Endodermal cell (in vitro differentiated cells): ENCODE results near the gene IL18. TPM values are rescaled to one million over a fixed set of nuclear protein-coding genes. Genes with fewer than 3 reads are reported as not detected.

Experiments used
- DNase-seq: peaks from one replicate; pipeline ENCODE4 v3.0.0-alpha.2; 2017
- H3K27ac ChIP-seq: 2 replicates; pipeline ENCODE4 v1.5.1; 2013; ENCODE audit warnings: mild to moderate bottlenecking, low read depth, low read length, moderate library complexity
- H3K27me3 ChIP-seq: 2 replicates; pipeline ENCODE4 v1.6.1; 2013; ENCODE audit warnings: mild to moderate bottlenecking, low read length, moderate library complexity; ENCODE audit not compliant: insufficient read depth, control insufficient read depth, poor library complexity, severe bottlenecking
- H3K36me3 ChIP-seq: 2 replicates; pipeline ENCODE4 v1.7.0; 2013; ENCODE audit warnings: mild to moderate bottlenecking, low read length, moderate library complexity; ENCODE audit not compliant: control insufficient read depth, insufficient read depth
- H3K4me1 ChIP-seq: one replicate; pipeline ENCODE4 v1.7.0; 2013; ENCODE audit warnings: low read length; ENCODE audit not compliant: control insufficient read depth, insufficient read depth
- H3K4me3 ChIP-seq: 2 replicates; pipeline ENCODE4 v1.5.1; 2013; ENCODE audit warnings: mild to moderate bottlenecking, low read length, moderate library complexity
- H3K9ac ChIP-seq: 2 replicates; pipeline ENCODE4 v1.6.1; 2013; ENCODE audit warnings: mild to moderate bottlenecking, low read length, moderate library complexity; ENCODE audit not compliant: poor library complexity, severe bottlenecking; ENCODE audit errors: extremely low read depth
- H3K9me3 ChIP-seq: 2 replicates; pipeline ENCODE4 v1.6.1; 2013; ENCODE audit warnings: mild to moderate bottlenecking, low read length, moderate library complexity; ENCODE audit not compliant: control insufficient read depth
- H3K27ac Mint-ChIP-seq: 2 replicates; pipeline ENCODE4 v1.8.0; 2020; ENCODE audit warnings: mixed read lengths
- H3K27me3 Mint-ChIP-seq: 2 replicates; pipeline ENCODE4 v1.8.0; 2021; ENCODE audit warnings: mild to moderate bottlenecking, mixed read lengths; ENCODE audit not compliant: insufficient read depth
- H3K36me3 Mint-ChIP-seq: 2 replicates; pipeline ENCODE4 v1.8.0; 2020; ENCODE audit warnings: low read depth, mixed read lengths
- H3K4me1 Mint-ChIP-seq: 2 replicates; pipeline ENCODE4 v1.8.0; 2020; ENCODE audit warnings: mixed read lengths
- H3K4me3 Mint-ChIP-seq: 2 replicates; pipeline ENCODE4 v1.8.0; 2020; ENCODE audit warnings: mild to moderate bottlenecking, moderate library complexity, mixed read lengths
- H3K9me3 Mint-ChIP-seq: 2 replicates; pipeline ENCODE4 v1.8.0; 2020; ENCODE audit warnings: mild to moderate bottlenecking, mixed read lengths
- CTCF ChIP-seq: fragments of 200-600 bp; sonication (generic); conservative IDR thresholded peaks from 2 replicates; pipeline ENCODE4 v1.5.0; 2021; ENCODE audit warnings: antibody characterized with exemption, mild to moderate bottlenecking
- WGBS, 2 experiments: methylation state at CpG; one replicate each; pipeline versions ENCODE4 v1.1.5 to v1.1.7; 2013; ENCODE audit warnings: missing lambda C conversion rate in 2 of 2, mixed read lengths in 1 of 2; ENCODE audit not compliant: insufficient coverage in 1 of 2, insufficient read length in 1 of 2; 5-methylcytosine and 5-hydroxymethylcytosine counted together
- total RNA-seq, 2 donors: library from RNA; stranded (reverse); fragmentation: NEBNext Ultra II Directional in 1 of 2; extraction: Animal tissue kit (Norgen Biotek cat#: 25700) in 1 of 2; gene quantifications; 2 replicates in 1 of 2; 3 replicates in 1 of 2; pipeline ENCODE4 v1.2.1, GENCODE V29; 2021

The IL18 gene
- total RNA-seq, 2 donors from 2014 or later: 1.00 TPM; not detected in 1

DNA sequence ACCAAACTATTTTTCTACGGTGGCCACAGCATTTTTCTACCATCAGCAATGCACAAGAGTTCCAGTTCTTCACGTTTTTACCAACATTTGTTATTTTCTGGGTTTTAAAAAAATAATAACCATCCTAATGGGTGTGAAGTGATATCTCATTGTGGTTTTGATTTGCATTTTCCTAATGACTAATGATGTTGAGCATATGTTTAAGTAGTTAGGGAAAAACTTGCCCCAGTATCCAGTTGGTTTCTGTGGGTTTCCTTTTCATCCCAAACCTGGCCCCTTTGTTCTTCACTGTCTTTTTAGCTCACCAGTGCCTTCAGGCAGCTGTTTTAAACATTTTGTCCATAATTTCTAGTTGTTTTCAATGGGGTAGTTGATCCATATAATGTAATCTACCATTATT is 47.6 kb upstream of the IL18 start:
- Histone ChIP-seq H3K27ac (no peak overlapping the region), H3K4me3 (no peak overlapping the region), H3K9me3 (no peaks in the 10 kb centered on the region), H3K4me1 (no peaks in the 10 kb centered on the region), H3K36me3 (no peaks in the 10 kb centered on the region), H3K9ac (no peak overlapping the region), H3K27me3 (peaks cover 10% of the 10 kb centered on the region)
- Mint-ChIP-seq H3K27me3 (peaks cover 22% of the 10 kb centered on the region), H3K9me3 (peaks cover 4% of the 10 kb centered on the region), H3K4me1 (no peaks in the 10 kb centered on the region), H3K4me3 (no peak overlapping the region), H3K27ac (no peak overlapping the region), H3K36me3 (no peaks in the 10 kb centered on the region)
- no peak for TF ChIP-seq CTCF
- WGBS, 2 experiments: 100% methylated on average over 1 of the region's 2 CpGs; no CpG with 5 or more reads in 1 of the 2 experiments
- DNase-seq: no peak

- Mint-ChIP-seq H3K4me3 (no peak overlapping the region), H3K27ac (no peak overlapping the region), H3K27me3 (peaks cover 22% of the 10 kb centered on the region), H3K9me3 (peaks cover 5% of the 10 kb centered on the region), H3K4me1 (no peaks in the 10 kb centered on the region), H3K36me3 (no peaks in the 10 kb centered on the region)
- Histone ChIP-seq H3K27ac (no peak overlapping the region), H3K9ac (no peak overlapping the region), H3K27me3 (peaks cover 10% of the 10 kb centered on the region), H3K36me3 (no peaks in the 10 kb centered on the region), H3K9me3 (no peaks in the 10 kb centered on the region), H3K4me1 (no peaks in the 10 kb centered on the region), H3K4me3 (no peak overlapping the region)
- WGBS, 2 experiments: no CpG with 5 or more reads among the region's 1 CpG
- DNase-seq: no peak
- no peak for TF ChIP-seq CTCF
Measured at GRCh38 chr11:112210890-112211289, 47.0 kb upstream of the IL18 start.

DNA sequence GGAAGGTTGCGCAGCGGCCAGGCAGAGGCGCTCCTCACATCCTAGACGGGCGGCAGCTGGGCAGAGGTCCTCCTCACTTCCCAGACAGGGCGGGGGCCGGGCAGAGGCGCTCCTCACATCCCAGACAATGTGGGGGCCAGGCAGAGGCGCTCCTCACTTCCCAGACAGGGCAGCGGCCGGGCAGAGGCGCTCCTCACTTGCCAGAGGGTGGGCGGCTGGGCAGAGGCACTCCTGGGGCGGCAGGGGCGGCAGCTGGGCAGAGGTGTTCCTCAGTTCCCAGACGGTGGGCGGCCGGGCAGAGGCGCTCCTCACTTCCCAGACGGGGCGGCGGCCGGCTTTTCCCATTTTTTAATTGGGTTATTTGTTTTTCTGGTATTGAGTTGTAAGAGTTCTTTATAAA is 42.2 kb upstream of the IL18 start:
- TF ChIP-seq CTCF: no peak
- no peak overlapping the region for H3K27ac Mint-ChIP-seq
- no peak for DNase-seq
- H3K27me3 Mint-ChIP-seq: peaks cover 13% of the 10 kb centered on the region
- Histone ChIP-seq H3K4me1 (no peaks in the 10 kb centered on the region), H3K4me3 (no peak overlapping the region), H3K27ac (no peak overlapping the region), H3K9ac (no peak overlapping the region), H3K36me3 (no peaks in the 10 kb centered on the region), H3K27me3 (peaks cover 4% of the 10 kb centered on the region), H3K9me3 (no peaks in the 10 kb centered on the region)
- H3K36me3 Mint-ChIP-seq: no peaks in the 10 kb centered on the region
- peaks cover 6% of the 10 kb centered on the region for H3K9me3 Mint-ChIP-seq
- 90 to 92% methylated on average over 10 to 23 of the region's 23 CpGs for WGBS, 2 experiments
- H3K4me1 Mint-ChIP-seq: no peaks in the 10 kb centered on the region
- H3K4me3 Mint-ChIP-seq: no peak overlapping the region
